ENCODE measurements around the gene CARS2. TPM values are rescaled to one million over a fixed set of nuclear protein-coding genes. Genes with fewer than 3 reads are reported as not detected.

Gene CARS2
- total RNA-seq, 3 donors from 2014 or later (not counting 1 experiment from before 2014, with no cell fraction given): 65.3 to 77.3 (median 73.0) TPM

DNA sequence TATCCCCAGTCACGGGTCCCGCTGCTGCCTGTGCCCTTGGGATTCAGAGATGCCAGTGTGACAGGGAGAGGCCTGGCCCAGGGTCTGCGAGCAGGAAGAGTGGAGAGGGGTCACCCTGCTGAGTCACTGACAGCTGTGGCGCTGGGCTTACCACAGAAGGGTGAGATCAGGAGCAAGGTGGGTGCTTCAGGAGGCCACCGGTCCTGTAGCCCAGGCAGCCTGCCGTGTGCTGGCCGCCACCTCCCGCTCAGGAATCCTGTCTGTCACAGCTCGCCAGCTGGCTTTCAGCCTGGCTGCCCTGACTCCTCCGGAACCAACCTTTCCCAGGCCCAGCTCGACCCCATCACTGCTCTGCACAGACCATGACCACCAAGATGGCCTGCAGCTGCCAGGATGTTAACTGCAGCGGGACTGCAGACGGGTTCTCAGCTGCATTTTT is 65.3 kb downstream of the CARS2 start:
- Mint-ChIP-seq H3K4me1 (no peaks in the 10 kb centered on the region), H3K27ac (peak overlapping the region in 1 of 2 donors; percentile 65), H3K9me3 (no peaks in the 10 kb centered on the region), H3K27me3 (ENCODE audit: low read depth in 2 of 2) (no peaks in the 10 kb centered on the region), H3K36me3 (no peaks in the 10 kb centered on the region), H3K4me3 (no peak overlapping the region)
- intact Hi-C loops (cut with micrococcal nuclease): no loop called here
- Histone ChIP-seq H3K27ac (ENCODE audit: low read length) (no peak overlapping the region), H3K9me3 (ENCODE audit: control insufficient read depth, insufficient read depth, low read length) (no peaks in the 10 kb centered on the region), H3K27me3 (ENCODE audit: control insufficient read depth, insufficient read depth, low read length) (no peaks in the 10 kb centered on the region), H3K36me3 (ENCODE audit: control insufficient read depth, insufficient read depth, low read length) (peaks cover 68% of the 10 kb centered on the region), H3K4me3 (ENCODE audit: low read length) (no peak overlapping the region), H3K4me1 (ENCODE audit: control insufficient read depth, insufficient read depth, low read length) (peaks cover 11% of the 10 kb centered on the region)
- WGBS (ENCODE audit: insufficient coverage): 92% methylated on average over 13 of the region's 13 CpGs
- TF ChIP-seq, protein P1, sequence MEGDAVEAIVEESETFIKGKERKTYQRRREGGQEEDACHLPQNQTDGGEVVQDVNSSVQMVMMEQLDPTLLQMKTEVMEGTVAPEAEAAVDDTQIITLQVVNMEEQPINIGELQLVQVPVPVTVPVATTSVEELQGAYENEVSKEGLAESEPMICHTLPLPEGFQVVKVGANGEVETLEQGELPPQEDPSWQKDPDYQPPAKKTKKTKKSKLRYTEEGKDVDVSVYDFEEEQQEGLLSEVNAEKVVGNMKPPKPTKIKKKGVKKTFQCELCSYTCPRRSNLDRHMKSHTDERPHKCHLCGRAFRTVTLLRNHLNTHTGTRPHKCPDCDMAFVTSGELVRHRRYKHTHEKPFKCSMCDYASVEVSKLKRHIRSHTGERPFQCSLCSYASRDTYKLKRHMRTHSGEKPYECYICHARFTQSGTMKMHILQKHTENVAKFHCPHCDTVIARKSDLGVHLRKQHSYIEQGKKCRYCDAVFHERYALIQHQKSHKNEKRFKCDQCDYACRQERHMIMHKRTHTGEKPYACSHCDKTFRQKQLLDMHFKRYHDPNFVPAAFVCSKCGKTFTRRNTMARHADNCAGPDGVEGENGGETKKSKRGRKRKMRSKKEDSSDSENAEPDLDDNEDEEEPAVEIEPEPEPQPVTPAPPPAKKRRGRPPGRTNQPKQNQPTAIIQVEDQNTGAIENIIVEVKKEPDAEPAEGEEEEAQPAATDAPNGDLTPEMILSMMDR (IDR thresholded peaks at IDR 0.05): no peak
- DNase-seq (no peak), ATAC-seq (no peak)

DNA sequence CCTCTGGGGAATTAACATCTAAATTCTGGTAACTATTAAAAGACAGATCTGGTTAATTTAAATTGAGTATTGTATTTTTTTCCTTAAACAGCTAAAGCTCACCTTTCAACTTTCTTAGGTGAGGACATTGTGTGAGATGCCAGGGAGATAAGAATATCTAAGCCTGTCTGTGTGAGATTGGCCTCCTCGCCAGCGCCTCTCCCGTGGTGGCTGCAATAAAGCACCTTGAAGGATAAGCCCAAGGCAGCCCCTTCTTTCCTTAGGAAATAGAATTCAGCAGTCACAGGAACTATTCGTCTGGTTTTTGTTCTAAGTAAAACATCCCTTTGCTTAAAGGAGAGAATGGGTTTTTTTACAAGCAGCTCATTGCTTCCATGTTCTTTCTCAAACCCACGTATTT is 66.0 kb downstream of the CARS2 start:
- no peaks in the 10 kb centered on the region for H3K36me3 Mint-ChIP-seq
- Histone ChIP-seq H3K27ac (ENCODE audit: low read length) (no peak overlapping the region), H3K36me3 (ENCODE audit: control insufficient read depth, insufficient read depth, low read length) (peaks cover 70% of the 10 kb centered on the region), H3K4me3 (ENCODE audit: low read length) (no peak overlapping the region), H3K4me1 (ENCODE audit: control insufficient read depth, insufficient read depth, low read length) (peaks cover 7% of the 10 kb centered on the region), H3K27me3 (ENCODE audit: control insufficient read depth, insufficient read depth, low read length) (no peaks in the 10 kb centered on the region), H3K9me3 (ENCODE audit: control insufficient read depth, insufficient read depth, low read length) (no peaks in the 10 kb centered on the region)
- ATAC-seq (no peak), DNase-seq (no peak)
- H3K4me1 Mint-ChIP-seq: no peaks in the 10 kb centered on the region
- 89% methylated on average over 5 of the region's 5 CpGs for WGBS (ENCODE audit: insufficient coverage)
- H3K27ac Mint-ChIP-seq: peak overlapping the region in 1 of 2 donors; percentile 65
- no peaks in the 10 kb centered on the region for H3K27me3 Mint-ChIP-seq (ENCODE audit: low read depth in 2 of 2)
- intact Hi-C loops (cut with micrococcal nuclease): no loop called here
- H3K4me3 Mint-ChIP-seq: no peak overlapping the region
- H3K9me3 Mint-ChIP-seq: no peaks in the 10 kb centered on the region
- TF ChIP-seq, protein P1 (IDR thresholded peaks at IDR 0.05): no peak

DNA sequence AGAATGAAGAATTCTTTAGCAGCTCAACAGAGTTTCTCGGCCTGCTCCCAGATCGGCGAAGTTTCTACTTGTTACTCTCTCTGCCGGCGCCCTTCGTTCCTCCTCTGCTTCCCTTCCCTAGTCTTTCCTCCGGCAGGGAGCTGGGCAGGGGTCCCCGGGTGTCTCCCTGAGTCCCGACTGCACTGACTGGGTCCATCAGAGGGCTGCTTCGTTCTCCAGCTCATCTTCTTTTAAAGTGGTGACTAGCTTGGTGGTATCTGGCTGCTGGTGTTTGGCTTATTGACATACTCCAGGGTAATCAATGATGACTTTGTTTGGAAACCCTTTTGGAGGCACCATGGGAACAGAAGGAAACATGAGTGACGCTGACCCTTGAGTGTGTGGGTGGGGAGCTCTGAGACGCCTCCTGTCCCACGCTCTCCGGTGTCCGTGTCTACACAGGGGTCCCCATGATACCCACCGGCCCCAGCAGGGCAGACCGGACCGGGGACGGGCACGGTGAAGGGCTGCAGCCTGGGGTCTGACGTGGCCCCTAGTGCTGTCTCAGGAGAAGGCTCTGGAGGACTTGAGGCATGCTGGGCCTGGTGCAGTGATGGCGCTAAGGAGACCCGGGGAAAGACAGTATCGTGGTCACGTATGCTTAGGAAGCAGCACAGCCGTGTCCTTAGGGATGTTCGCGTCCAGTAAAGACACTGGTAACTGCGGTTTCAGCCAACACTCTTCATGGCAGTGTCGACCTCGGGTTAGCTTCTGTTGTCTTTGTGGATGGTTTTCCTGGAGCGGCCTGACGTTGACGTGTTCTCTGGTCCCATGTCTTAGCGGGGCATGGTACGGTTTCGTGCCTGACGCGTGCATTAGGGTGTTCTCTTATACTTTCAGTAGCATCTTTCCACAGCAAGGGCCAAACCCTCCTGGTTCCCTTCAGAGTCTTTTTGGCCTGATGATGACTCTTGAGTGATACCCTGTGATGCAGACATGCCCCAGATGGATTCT is 66.8 kb downstream of the CARS2 start:
- Histone ChIP-seq H3K27me3 (ENCODE audit: control insufficient read depth, insufficient read depth, low read length) (no peaks in the 10 kb centered on the region), H3K27ac (ENCODE audit: low read length) (no peak overlapping the region), H3K4me1 (ENCODE audit: control insufficient read depth, insufficient read depth, low read length) (no peaks in the 10 kb centered on the region), H3K4me3 (ENCODE audit: low read length) (no peak overlapping the region), H3K36me3 (ENCODE audit: control insufficient read depth, insufficient read depth, low read length) (peaks cover 74% of the 10 kb centered on the region), H3K9me3 (ENCODE audit: control insufficient read depth, insufficient read depth, low read length) (no peaks in the 10 kb centered on the region)
- Mint-ChIP-seq H3K27me3 (ENCODE audit: low read depth in 2 of 2) (no peaks in the 10 kb centered on the region), H3K9me3 (no peaks in the 10 kb centered on the region), H3K4me3 (no peak overlapping the region), H3K27ac (peak overlapping the region in 1 of 2 donors; percentile 65), H3K4me1 (no peaks in the 10 kb centered on the region), H3K36me3 (no peaks in the 10 kb centered on the region)
- 91% methylated on average over 39 of the region's 39 CpGs for WGBS (ENCODE audit: insufficient coverage)
- intact Hi-C loops (cut with micrococcal nuclease): no loop called here
- TF ChIP-seq, protein P1 (IDR thresholded peaks at IDR 0.05): no peak
- ATAC-seq (no peak), DNase-seq (no peak)

Data from natural killer cell (primary cell).